Epithelial cell of proximal tubule (primary cell): ENCODE measurements around the gene MAD1L1. TPM values are rescaled to one million over a fixed set of nuclear protein-coding genes. Genes with fewer than 3 reads are reported as not detected.
"Not testable (repeated sequence)": the region's sequence is repeated elsewhere in the genome, so short reads cannot be mapped to it uniquely, and the experiment has no call there.

Experiments used
- DNase-seq: peaks from one replicate; pipeline ENCODE4 v3.0.0-alpha.2; 2011; ENCODE audit warnings: low read depth
- H3K4me3 ChIP-seq: 2 replicates; pipeline ENCODE4 v1.5.1; 2011; ENCODE audit warnings: low read depth, mild to moderate bottlenecking, low read length
- CTCF ChIP-seq: conservative IDR thresholded peaks from 2 replicates; pipeline ENCODE4 v1.5.1; 2012; ENCODE audit warnings: low read depth, mild to moderate bottlenecking, low read length
- total RNA-seq: library from RNA; depleted of rRNA; stranded (reverse); fragments of >200 nt; gene quantifications from 2 replicates; pipeline ENCODE4 v1.2.3, GENCODE V29; 2015

Gene MAD1L1
- total RNA-seq, 1 donor from 2014 or later: 83.4 TPM

- no peak overlapping the region for H3K4me3 ChIP-seq
Measured at GRCh38 chr7:1864161-1864940, 368.4 kb downstream of the MAD1L1 start.

GRCh38 chr7:1863091-1863900 is 369.4 kb downstream of the MAD1L1 start:
- H3K4me3 ChIP-seq: no peak overlapping the region
- no peak for DNase-seq
- no peak for TF ChIP-seq CTCF

More at GRCh38 chr7:1864161-1864940, 368.4 kb downstream of the MAD1L1 start:
- TF ChIP-seq CTCF: no peak
- DNase-seq: no peak

- no peak for TF ChIP-seq CTCF
- no peak overlapping the region for H3K4me3 ChIP-seq
- no peak for DNase-seq
Measured at GRCh38 chr7:1862560-1862959, 370.2 kb downstream of the MAD1L1 start.

- TF ChIP-seq CTCF: no peak
- no peak for DNase-seq
- H3K4me3 ChIP-seq: no peak overlapping the region
Measured at GRCh38 chr7:1861799-1862458, 370.8 kb downstream of the MAD1L1 start.

GRCh38 chr7:1860881-1861798 is 371.6 kb downstream of the MAD1L1 start:
- DNase-seq, H3K4me3 ChIP-seq: not testable (repeated sequence)

- no peak overlapping the region for H3K4me3 ChIP-seq
- no peak for TF ChIP-seq CTCF
- no peak for DNase-seq
Measured at GRCh38 chr7:1859266-1860035, 373.3 kb downstream of the MAD1L1 start.
